Activated naive CD8-positive, alpha-beta T cell treated with anti-CD3 and anti-CD28 coated beads for 36 hours (primary cell): ENCODE measurements around the gene GALNS. TPM values are rescaled to one million over a fixed set of nuclear protein-coding genes. Genes with fewer than 3 reads are reported as not detected.

Experiments
- DNase-seq: peaks from one replicate; pipeline ENCODE4 v3.0.0; 2021
- H3K27ac Mint-ChIP-seq: one replicate; pipeline ENCODE4 v1.8.0; 2022; ENCODE audit warnings: mild to moderate bottlenecking, moderate library complexity, mixed read lengths
- H3K27me3 Mint-ChIP-seq: one replicate; pipeline ENCODE4 v1.8.0; 2022; ENCODE audit warnings: mild to moderate bottlenecking, mixed read lengths
- H3K36me3 Mint-ChIP-seq: one replicate; pipeline ENCODE4 v1.8.0; 2021; ENCODE audit warnings: mild to moderate bottlenecking, mixed read lengths
- H3K4me1 Mint-ChIP-seq: one replicate; pipeline ENCODE4 v1.8.0; 2021; ENCODE audit warnings: mixed read lengths
- H3K4me3 Mint-ChIP-seq: one replicate; pipeline ENCODE4 v1.8.0; 2022; ENCODE audit warnings: mild to moderate bottlenecking, moderate library complexity, mixed read lengths
- H3K9me3 Mint-ChIP-seq: one replicate; pipeline ENCODE4 v1.8.0; 2022; ENCODE audit warnings: mixed read lengths
- total RNA-seq, 2 experiments: library from RNA; stranded (reverse); gene quantifications; one replicate each; pipeline ENCODE4 v1.2.3, GENCODE V29; 2021

GALNS gene
- total RNA-seq, 2 experiments from 2014 or later, result 14.7 to 14.9 TPM

- DNase-seq, result no peak
- H3K27me3 Mint-ChIP-seq, result peaks cover 10% of the 10 kb centered on the region
- H3K4me3 Mint-ChIP-seq, result no peak overlapping the region
- no peaks in the 10 kb centered on the region for H3K4me1 Mint-ChIP-seq
- no peak overlapping the region for H3K27ac Mint-ChIP-seq
- H3K36me3 Mint-ChIP-seq, result no peaks in the 10 kb centered on the region
- H3K9me3 Mint-ChIP-seq, result no peaks in the 10 kb centered on the region
These were observed 16.0 kb upstream of the GALNS start for GRCh38 chr16:88872650-88873331.

GRCh38 chr16:88871730-88872416 lies 15.1 kb upstream of the GALNS start:
- peaks cover 10% of the 10 kb centered on the region for H3K27me3 Mint-ChIP-seq
- no peaks in the 10 kb centered on the region for H3K36me3 Mint-ChIP-seq
- no peak for DNase-seq
- no peak overlapping the region for H3K4me3 Mint-ChIP-seq
- no peak overlapping the region for H3K27ac Mint-ChIP-seq
- no peaks in the 10 kb centered on the region for H3K9me3 Mint-ChIP-seq
- H3K4me1 Mint-ChIP-seq, result no peaks in the 10 kb centered on the region

GRCh38 chr16:88871349-88871702 lies 14.6 kb upstream of the GALNS start:
- Mint-ChIP-seq H3K4me3 (no peak overlapping the region), H3K4me1 (no peaks in the 10 kb centered on the region), H3K9me3 (no peaks in the 10 kb centered on the region), H3K27ac (no peak overlapping the region), H3K27me3 (peaks cover 10% of the 10 kb centered on the region), H3K36me3 (no peaks in the 10 kb centered on the region)
- no peak for DNase-seq

- peaks cover 10% of the 10 kb centered on the region for H3K27me3 Mint-ChIP-seq
- no peaks in the 10 kb centered on the region for H3K36me3 Mint-ChIP-seq
- DNase-seq, result no peak
- H3K9me3 Mint-ChIP-seq, result no peaks in the 10 kb centered on the region
- peak overlapping the region; percentile 6 for H3K4me3 Mint-ChIP-seq
- H3K27ac Mint-ChIP-seq, result no peak overlapping the region
- H3K4me1 Mint-ChIP-seq, result no peaks in the 10 kb centered on the region
These were observed 14.0 kb upstream of the GALNS start for GRCh38 chr16:88870608-88871348.

GRCh38 chr16:88869673-88869980 lies 12.9 kb upstream of the GALNS start:
- no peaks in the 10 kb centered on the region for H3K9me3 Mint-ChIP-seq
- peaks cover 10% of the 10 kb centered on the region for H3K27me3 Mint-ChIP-seq
- no peak overlapping the region for H3K4me3 Mint-ChIP-seq
- H3K4me1 Mint-ChIP-seq, result no peaks in the 10 kb centered on the region
- H3K27ac Mint-ChIP-seq, result no peak overlapping the region
- no peak for DNase-seq
- H3K36me3 Mint-ChIP-seq, result no peaks in the 10 kb centered on the region

- H3K9me3 Mint-ChIP-seq, result no peaks in the 10 kb centered on the region
These were observed 12.4 kb upstream of the GALNS start for GRCh38 chr16:88868974-88869672.

GRCh38 chr16:88867581-88868246 lies 11.0 kb upstream of the GALNS start:
- H3K27ac Mint-ChIP-seq, result no peak overlapping the region
- peaks cover 10% of the 10 kb centered on the region for H3K27me3 Mint-ChIP-seq
- no peaks in the 10 kb centered on the region for H3K4me1 Mint-ChIP-seq
- DNase-seq, result no peak
- no peaks in the 10 kb centered on the region for H3K9me3 Mint-ChIP-seq
- H3K4me3 Mint-ChIP-seq, result no peak overlapping the region
- no peaks in the 10 kb centered on the region for H3K36me3 Mint-ChIP-seq

More at GRCh38 chr16:88868974-88869672, 12.4 kb upstream of the GALNS start:
- no peaks in the 10 kb centered on the region for H3K36me3 Mint-ChIP-seq
- no peak overlapping the region for H3K27ac Mint-ChIP-seq
- H3K4me3 Mint-ChIP-seq, result no peak overlapping the region
- DNase-seq, result no peak
- no peaks in the 10 kb centered on the region for H3K4me1 Mint-ChIP-seq
- peaks cover 10% of the 10 kb centered on the region for H3K27me3 Mint-ChIP-seq

GRCh38 chr16:88866151-88866920 lies 9.6 kb upstream of the GALNS start, which contains the start of gene PABPN1L:
Gene PABPN1L, minus strand, starts transcription at chr16:88866660. Its CDS starts 54 bp downstream, at chr16:88866606.
- DNase-seq, result no peak
- no peak within 1 kb of the TSS for H3K27ac Mint-ChIP-seq
- H3K4me3 Mint-ChIP-seq, result no peak within 1 kb of the TSS
- no peaks in the 10 kb centered on the region for H3K4me1 Mint-ChIP-seq
- H3K9me3 Mint-ChIP-seq, result no peaks in the 10 kb centered on the region
- peaks cover 10% of the 10 kb centered on the region for H3K27me3 Mint-ChIP-seq
- H3K36me3 Mint-ChIP-seq, result no peaks in the 10 kb centered on the region

GRCh38 chr16:88865742-88866141 lies 9.0 kb upstream of the GALNS start:
- DNase-seq, result no peak
- Mint-ChIP-seq H3K9me3 (no peaks in the 10 kb centered on the region), H3K4me3 (no peak overlapping the region), H3K4me1 (no peaks in the 10 kb centered on the region), H3K27ac (no peak overlapping the region), H3K27me3 (peaks cover 4% of the 10 kb centered on the region), H3K36me3 (no peaks in the 10 kb centered on the region)

- H3K4me3 Mint-ChIP-seq, result no peak overlapping the region
- H3K9me3 Mint-ChIP-seq, result no peaks in the 10 kb centered on the region
- no peaks in the 10 kb centered on the region for H3K27me3 Mint-ChIP-seq
- DNase-seq, result no peak
- no peaks in the 10 kb centered on the region for H3K4me1 Mint-ChIP-seq
- no peaks in the 10 kb centered on the region for H3K36me3 Mint-ChIP-seq
- no peak overlapping the region for H3K27ac Mint-ChIP-seq
These were observed 8.6 kb upstream of the GALNS start for GRCh38 chr16:88865310-88865709.

- Mint-ChIP-seq H3K9me3 (no peaks in the 10 kb centered on the region), H3K27ac (no peak overlapping the region), H3K4me3 (no peak overlapping the region), H3K36me3 (no peaks in the 10 kb centered on the region), H3K4me1 (no peaks in the 10 kb centered on the region), H3K27me3 (no peaks in the 10 kb centered on the region)
- DNase-seq, result no peak
These were observed 7.8 kb upstream of the GALNS start for GRCh38 chr16:88864521-88864920.

- no peak for DNase-seq
- no peak overlapping the region for H3K27ac Mint-ChIP-seq
- H3K9me3 Mint-ChIP-seq, result no peaks in the 10 kb centered on the region
- H3K36me3 Mint-ChIP-seq, result no peaks in the 10 kb centered on the region
- no peak overlapping the region for H3K4me3 Mint-ChIP-seq
- no peaks in the 10 kb centered on the region for H3K4me1 Mint-ChIP-seq
- no peaks in the 10 kb centered on the region for H3K27me3 Mint-ChIP-seq
These were observed 7.4 kb upstream of the GALNS start for GRCh38 chr16:88864099-88864498.

- DNase-seq, result no peak
- Mint-ChIP-seq H3K27me3 (no peaks in the 10 kb centered on the region), H3K36me3 (no peaks in the 10 kb centered on the region), H3K27ac (no peak overlapping the region), H3K9me3 (no peaks in the 10 kb centered on the region), H3K4me3 (no peak overlapping the region), H3K4me1 (peaks cover 3% of the 10 kb centered on the region)
These were observed 6.7 kb upstream of the GALNS start for GRCh38 chr16:88863426-88863825.

GRCh38 chr16:88862968-88863367 lies 6.2 kb upstream of the GALNS start:
- Mint-ChIP-seq H3K9me3 (no peaks in the 10 kb centered on the region), H3K4me3 (no peak overlapping the region), H3K27me3 (no peaks in the 10 kb centered on the region), H3K4me1 (peaks cover 7% of the 10 kb centered on the region), H3K27ac (no peak overlapping the region), H3K36me3 (peaks cover under 1% of the 10 kb centered on the region)
- DNase-seq, result no peak
